AG08395 (cell line): Measurements from ENCODE around the gene DNMT1.

Experiments used
- DNase-seq: peaks from one replicate; pipeline ENCODE4 v3.0.0; 2012; ENCODE audit warnings: mixed read lengths, low spot score

DNMT1 gene

DNA sequence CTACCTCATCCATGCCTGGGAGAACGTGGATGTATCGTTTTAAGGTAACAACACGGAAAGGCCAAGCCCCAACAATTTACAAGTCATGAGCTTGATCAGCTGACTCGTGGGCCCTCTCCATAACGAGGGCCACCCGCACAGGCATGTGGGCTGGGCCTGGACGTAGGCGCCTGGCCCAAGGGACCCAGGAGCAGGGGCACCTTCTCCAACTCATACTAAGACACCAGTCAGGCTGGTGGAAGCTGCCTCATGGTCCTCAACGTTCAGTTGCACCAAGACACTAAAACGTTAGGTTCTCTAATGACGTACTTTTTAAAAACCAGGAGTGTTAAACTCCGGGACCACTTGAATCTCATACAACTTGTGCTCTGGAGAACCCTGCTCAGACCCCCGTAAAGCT is 53.3 kb downstream of the DNMT1 start:
- no peak for DNase-seq

DNA sequence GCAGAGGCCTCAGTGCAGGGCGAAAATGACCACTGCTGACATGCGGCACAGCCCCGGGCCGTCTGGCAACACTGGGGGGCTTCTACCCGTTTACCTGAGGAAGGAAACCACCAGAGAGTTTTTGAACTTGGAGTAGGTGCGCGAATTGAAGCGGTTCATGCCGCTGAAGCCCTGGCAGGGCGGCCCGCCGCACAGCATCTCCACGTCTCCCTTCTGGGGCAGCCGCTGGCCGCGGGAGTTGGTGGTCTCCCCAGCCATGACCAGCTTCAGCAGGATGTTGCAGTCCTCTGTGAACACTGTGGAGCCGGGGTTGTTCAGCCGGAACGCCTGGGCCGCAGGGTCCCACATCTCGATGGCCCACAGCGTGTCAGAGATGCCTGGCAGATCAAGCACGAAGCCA is 54.8 kb downstream of the DNMT1 start:
- no peak for DNase-seq

DNA sequence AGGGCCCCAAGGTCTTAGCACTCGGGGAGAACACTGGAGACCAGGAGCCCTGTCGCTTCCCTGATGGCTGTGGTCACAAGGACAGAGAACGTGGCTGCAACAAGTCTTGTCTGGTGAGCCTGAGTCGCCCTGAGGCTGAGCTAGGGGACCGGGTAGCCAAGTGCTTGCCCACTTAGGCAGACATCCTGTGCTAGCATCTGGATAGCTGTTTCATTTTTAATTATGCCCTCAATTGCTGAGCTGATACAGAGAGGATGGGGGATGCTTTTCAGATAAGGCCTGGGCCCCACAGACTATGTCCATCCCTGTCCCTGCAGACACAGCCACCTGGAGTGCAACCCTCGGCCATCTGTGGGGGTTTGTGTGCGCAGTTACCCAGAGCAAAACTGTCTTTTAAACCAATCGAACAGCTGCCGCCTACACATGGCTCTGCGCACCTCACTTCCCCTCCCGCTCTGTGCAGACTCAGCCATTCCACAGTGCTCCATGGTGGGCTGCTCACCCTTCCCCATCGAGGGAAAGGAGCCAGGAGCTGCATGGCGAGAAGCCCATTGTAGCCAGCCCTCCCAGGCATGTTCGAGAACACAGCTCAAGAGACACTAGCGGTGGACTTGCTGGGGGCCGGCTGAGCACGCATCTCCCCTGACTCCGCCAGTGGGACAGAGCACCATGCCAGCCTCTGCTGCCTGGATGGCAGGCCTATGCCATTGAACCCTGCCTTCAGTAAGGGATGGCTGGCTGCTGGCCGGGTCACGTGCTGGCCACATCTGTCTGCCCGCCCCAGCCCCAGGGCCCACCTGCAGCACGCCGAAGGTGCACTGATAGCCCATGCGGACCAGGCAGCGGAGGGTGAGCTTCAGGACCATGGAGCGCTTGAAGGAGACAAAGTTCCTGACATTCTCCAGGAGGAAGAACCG is 55.6 kb downstream of the DNMT1 start:
- no peak for DNase-seq

DNA sequence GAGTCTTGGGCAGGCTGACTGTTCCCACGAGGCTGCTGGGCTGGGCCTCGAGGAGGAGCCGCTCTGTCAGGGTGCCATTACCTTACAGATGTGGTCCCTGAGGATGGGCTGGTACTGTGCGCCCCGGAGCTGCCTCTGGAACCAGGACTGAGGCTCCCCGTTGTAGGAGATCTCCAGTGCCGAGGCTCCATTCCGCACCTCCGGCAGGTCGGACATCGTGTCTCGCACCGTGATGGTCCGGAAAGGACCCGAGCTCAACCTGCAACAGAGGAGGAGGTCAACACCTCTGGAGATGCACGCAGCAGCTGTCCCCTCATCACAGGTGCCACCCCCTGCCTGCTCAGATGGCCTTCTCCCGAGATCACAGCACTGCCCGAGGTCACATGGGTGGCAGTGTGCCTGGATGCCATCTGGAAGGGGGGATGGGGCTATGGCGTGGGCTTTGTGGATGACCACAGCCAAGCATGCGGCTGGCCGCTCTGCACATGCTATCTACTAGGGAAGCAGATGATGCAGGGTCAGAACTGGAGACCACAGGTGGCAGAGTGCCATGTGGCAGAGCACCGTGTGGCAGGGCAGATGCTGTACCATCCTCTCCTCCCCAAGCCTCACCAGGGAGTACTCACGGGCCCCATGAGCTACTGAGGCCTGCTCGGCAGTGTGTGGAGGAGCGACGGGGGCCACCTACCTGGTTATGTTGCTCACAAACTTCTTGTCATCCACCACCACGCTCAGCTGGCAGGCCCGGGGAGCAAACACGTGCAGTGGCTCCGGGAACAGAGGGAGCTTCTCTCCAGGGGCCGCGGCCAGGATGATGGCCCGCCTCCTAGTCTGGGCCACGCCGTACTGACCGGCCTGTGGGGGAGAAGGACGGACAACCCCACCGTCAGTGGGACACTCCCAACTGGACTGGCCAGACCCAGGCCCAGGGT is 56.7 kb downstream of the DNMT1 start:
- peak; percentile 43 for DNase-seq

DNA sequence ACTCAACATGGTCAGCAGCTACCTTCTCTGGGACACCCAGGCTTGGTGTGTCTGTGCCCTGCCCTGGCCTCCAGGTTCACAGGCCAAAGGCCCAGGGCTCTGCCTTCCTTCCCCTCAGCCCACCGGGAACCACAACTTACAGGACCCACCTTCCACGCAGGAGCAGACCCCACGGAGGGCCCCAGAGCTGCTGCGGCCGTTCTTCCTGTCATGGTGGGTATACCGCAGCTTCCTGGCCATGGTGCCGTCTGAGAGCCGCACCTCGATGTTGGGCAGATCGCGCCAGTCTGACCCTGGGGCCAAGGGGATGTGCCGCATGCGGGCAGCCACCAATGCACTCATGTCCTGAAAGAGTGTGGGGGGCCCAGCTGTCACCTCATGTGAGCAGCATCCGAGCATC is 57.8 kb downstream of the DNMT1 start:
- DNase-seq, result no peak

DNA sequence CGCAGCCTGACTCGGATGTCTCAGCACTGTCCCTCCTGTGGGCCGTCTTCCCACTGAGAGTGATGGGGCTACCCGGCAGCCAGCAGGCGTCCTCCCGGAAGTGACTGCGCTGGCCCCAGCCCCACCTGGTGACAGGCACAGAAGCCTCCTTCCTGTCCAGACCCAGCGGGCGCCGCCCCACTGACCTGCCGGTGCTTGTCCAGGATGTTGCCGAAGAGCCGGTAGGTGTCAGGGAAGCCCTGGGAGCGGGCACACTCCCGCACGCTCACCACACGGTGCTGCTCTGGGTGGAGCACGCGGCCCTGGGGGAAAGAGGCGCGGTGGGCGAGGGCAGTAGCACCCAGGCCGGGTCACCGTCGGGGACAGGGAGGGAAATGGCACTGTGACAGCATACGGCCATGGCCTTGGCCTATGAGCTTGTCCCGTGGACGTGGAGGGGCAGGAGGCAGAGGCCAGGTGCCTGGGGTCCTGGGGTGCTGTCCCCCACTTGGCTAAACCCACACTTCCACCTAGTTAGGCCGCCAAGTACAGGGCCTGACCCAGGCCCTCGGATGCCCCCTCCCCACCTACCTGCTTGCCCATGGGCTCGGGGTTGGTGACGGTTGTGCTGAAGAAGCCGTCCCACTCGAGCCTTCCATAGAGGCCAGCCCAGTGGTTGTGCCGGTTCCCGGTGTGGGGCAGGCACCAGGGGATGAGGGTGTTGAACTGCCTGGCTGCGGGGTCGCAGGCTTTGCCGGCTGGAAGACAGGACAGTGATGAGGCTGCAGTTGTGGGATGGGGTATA is 59.0 kb downstream of the DNMT1 start:
- no peak for DNase-seq

DNA sequence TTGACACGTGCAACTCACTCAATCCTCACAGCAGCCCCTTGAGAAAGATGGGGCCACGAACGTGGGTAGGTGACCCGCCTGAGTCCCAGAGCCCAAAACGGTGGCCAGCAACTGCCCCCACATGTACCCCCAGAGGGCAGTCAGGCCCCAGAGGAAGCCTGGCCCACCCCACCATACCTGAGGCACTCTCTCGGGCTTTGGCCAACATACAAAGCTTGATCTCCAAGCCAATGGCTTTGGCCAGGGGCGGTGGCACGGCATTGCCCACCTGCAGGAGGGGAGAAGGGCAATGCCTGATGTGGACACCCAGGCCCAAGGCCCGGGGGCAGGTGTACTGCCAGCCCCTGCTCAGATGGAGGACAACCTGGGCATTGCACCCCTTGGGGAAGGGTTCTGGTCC is 60.7 kb downstream of the DNMT1 start:
- DNase-seq, result no peak

DNA sequence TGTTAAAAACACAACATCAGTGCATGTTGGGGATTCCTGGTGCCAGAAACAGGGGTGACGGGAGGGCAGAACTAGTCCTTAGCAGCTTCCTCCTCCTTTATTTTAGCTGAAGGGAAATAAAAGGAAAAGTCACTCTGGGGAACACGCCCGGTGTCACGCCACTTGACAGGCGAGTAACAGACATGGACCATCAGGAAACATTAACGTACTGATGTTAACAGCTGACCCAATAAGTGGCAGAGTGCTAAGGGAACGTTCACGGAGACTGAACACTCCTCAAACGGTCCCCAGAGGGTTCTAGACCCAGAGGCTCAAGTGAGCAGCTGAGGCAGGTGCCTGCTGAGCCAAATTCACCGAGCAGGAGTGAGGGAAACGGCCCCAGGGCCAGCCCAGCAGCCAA is 61.2 kb downstream of the DNMT1 start:
- DNase-seq, result no peak

DNA sequence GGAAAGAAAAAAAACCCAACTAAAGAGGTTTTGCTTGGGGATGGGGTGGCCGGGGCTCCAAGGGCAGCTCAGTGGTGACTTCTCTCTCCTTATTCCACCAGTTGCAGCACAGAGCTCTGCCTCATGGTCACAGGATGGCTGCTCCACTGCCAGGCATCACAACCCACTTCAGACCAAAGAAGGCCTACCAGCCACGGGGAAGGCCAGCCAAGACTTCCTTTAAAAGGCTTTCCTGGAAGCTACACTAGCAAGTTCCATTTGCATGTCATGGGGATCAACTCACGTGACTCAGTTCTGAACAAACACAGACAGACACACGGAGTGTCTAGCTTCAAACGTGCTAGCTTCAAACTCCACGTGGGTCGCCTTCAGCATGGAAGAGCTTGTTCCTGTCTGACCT is 61.8 kb downstream of the DNMT1 start:
- no peak for DNase-seq

DNA sequence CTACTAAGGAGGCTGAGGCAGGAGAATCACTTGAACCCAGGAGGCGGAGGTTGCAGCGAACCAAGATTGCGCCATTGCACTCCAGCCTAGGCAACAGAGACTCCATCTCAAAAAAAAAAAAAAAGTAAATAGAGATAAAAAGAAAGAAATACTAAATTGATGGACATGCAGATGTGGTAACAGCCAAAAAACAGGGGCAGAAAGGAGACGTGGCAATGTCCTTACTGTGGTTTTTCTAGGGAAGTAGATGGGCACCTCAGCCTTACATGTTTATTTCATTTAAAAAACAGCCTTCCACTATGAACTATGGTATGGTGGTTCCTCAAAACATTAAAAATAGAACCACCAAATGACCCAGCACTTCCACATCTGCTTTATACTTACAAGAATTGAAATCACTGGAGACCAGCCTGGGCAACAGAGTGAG is 68.5 kb downstream of the DNMT1 start:
- DNase-seq, result no peak

DNA sequence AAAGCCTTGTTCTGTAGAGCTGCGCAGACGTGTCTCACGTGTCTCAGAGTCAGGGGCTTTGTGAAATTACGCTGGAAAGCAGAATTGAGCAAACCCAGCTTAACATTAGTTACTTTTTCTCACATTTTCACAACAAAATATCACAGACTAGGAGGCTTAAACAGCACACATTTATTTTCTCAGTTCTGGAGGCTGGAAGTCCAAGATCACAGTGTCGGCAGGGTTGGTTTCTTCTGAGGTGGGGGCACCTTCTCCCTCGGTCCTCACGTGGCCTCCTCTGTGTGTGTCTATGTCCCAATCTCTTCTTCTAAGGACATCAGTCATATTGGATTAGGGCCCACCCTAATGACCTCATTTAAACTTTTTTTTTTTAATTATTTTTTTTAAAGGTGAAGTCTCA is 70.3 kb downstream of the DNMT1 start:
- no peak for DNase-seq

DNA sequence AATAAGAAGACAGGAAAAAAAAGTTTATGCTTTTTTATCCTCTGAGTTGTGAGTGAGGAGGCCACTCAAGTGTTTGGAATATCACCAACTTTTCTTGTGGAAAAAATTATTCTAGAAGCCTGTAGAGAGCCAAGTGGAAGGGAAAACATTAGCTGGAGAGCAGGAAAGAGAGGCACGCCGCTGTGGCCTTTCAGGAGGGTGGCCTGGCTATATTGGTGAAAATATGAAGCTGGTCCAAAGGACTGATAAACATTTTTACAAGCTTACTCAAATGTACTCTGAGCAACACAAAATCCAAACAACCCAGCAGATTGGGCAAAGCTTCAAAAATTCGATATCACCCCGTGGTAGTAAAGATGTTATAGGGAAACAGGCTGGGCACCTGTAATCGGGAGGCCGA is 72.7 kb downstream of the DNMT1 start:
- peak; percentile 70 for DNase-seq

DNA sequence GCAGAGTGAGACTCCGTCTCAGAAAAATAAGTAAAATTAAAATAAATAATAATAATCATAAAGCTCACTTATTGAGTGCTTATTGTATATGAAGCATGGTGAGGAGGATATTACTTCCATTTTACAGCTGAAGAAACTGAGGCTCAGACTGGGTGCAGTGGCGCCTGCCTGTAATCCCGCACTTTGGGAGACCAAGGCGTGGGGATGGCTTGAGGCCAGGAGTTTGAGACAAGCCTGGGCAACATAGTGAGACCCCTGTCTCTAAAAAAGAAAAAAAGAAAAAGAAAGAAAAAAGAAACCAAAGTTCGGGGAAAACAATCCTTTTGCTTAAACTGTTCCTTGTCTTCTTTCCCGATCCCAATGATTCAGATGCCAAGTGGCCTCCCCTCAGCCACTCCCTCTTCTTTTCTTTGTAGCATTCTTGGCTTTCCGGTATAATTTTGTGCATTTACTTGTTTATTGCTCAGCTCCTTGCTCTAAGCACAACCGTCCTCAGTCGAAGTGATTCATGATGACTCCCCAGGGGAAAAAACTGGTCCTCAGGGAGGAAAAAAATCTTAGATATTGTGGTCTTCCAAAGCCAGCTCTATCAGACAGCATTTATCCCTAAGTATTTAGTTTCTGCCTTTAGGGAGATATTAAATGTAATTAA is 74.1 kb downstream of the DNMT1 start:
- DNase-seq, result peak; percentile 82

DNA sequence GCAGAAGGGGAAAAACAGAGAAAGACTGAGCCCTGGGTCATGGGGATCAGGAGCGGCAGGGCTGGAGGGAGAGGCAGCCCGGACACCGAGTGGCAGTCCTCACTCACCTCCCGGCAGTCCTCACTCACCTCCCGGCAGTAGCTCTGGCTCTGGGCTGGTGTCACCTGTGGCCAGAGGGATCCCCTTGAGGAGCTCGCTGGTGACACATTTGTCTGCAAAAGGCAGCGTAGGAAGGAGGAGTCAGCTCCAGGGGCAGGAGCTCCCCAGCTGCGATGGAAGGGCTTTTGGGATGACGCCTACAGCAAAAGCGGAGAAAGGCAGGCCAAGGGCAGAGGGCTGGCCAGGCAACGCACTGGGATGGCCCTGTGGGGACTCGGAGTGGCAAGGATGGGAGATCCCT is 75.8 kb downstream of the DNMT1 start:
- DNase-seq, result no peak

DNA sequence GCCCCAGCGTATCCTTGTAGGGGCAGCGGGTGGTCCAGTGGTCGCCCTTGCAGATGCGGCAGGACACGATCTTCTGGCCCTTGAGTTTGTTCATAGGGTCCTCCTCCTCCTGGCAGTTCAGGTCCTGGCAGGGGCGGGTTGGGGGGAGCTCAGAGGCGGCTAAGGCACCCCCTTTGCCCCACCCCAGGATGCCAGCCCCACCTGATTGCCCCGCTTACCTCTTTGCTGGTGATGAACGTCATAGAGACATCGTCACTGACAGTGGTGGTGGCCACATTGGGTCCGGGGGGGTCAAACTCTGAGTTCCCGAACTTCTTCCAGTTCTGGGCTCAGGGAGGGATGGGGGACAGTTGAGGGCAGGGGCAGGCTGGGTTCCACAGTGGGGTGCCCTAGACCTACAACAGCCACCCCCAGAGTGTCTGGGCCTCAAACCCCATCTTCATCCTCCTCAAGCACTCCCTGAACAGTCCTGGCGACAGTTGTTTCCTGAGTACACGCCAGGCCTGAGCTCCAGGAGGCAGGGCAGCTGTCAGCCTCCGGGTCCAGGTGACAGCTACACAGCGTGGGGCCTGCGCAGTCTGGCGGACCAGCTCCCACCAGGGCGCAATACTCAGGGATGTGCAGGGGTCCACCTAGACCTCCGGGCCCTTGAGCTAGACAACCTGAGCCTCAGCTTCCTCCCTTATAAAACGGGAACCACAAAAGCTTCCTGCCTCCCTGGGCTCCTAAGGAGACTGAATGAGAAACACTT is 77.7 kb downstream of the DNMT1 start:
- DNase-seq, result no peak

DNA sequence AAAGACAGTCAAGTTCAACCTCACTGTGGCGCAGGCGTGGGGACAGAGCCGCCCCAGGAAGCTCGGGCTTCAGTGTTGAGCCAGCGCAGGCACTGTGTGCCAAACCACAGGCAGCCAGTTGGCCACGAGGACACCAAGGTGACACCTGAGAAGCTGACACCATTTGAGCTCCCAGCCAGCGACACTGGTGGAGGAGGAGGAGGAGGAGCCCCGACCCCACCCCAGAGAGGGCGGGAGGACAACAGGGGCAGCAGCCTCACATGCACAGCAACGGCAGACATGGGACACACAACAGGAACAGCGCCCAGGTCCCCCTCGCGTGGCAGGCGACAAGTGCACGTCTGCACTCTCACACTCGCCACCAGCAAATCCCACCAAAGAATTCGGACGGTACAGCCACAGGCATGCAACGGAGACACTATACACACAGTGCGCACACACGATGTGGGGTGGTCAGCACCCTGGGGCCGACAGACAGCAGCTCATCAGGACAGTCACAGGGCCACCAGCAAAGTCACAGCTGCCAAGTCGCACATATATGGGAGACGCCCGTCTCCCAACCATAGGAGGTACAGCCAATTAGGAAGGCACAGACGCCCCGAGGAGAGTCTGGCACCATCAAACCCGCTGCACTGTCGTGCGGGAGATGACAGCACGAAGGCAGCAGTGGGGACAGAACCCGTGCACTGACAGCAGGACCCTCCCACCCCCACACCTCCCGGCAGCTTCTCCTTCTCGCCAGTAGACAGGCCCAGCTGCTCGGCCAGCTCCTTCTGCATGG is 78.5 kb downstream of the DNMT1 start:
- DNase-seq, result no peak

DNA sequence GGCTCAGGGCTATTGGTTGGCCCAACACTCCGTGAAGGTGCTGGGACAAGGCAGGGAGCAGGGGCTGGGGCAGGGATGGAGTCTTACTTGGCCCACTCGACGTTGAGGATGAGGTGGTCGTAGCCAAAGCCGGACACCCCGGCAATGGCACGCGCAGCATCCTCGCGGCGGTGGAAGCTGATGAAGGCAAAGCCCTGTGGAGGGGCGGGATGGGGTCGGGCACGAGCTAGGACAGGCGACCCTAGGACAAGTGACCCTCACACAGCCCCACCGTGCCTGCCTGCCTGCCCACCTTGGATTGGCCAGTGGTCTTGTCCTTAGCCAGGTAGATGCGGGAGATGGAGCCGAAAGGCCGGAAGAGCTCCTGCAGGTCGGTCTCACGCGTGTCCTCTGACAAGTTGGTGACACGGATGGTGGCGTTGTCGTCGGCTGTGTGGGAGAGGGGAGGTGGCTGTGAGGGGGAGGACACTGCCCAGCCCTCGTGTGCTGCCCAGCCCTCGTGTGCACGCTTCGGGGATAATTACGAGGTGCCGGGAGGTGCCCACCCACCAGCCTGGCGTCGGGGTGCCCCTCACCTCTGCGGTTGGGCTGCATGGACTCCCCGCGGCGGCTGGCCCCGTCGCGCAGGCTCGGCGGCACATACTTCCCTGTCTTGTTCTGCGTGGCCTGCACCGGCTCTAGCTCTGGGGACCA is 79.2 kb downstream of the DNMT1 start:
- no peak for DNase-seq

DNA sequence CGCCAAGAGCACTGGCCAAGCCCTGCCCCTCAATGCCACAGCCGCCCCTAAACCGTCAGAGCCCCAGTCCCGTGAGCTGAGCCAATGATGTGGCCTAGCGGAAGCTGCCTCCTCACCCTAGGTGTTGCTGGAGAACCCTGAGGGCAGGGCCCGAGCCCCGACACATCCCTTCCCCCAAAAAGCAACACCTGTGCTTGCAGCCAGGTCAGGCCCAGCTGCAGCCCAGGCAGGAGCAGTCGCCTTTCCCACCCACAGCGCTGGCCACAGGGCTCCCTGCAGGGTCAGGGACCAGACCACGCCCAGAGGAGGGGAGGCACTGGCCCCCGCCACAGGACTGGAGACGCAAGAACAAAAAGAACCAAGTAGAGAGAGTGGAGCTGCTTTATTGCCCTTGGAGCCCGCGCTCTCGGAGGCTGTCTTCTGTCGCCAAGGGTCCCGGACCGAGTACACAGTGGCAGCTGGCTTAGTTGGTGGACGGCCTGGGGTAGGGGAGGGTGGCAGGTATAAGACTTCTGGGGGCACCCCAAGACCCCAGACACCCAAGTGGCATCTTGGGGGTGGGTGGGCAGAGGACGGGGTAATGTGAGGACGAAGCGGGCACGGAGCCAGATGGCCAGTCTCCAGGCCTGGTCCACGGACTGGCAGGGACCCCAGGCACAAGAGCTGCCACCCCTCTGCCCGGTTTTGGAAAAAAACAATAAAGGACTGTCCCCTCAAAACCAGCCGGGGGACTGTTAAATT is 79.9 kb downstream of the DNMT1 start:
- DNase-seq, result no peak
